ENCODE results near the gene PCYOX1L.
A peak's percentile ranks its signal among the peaks of the same experiment; 100 is the strongest.

The PCYOX1L gene

DNA sequence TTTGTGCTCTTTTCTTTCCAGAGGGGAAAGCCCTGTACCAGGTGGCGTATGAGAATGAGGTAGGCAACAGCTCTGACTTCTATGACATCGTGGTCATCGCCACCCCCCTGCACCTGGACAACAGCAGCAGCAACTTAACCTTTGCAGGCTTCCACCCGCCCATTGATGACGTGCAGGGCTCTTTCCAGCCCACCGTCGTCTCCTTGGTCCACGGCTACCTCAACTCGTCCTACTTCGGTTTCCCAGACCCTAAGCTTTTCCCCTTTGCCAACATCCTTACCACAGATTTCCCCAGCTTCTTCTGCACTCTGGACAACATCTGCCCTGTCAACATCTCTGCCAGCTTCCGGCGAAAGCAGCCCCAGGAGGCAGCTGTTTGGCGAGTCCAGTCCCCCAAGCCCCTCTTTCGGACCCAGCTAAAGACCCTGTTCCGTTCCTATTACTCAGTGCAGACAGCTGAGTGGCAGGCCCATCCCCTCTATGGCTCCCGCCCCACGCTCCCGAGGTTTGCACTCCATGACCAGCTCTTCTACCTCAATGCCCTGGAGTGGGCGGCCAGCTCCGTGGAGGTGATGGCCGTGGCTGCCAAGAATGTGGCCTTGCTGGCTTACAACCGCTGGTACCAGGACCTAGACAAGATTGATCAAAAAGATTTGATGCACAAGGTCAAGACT, 10.3 kb downstream of the PCYOX1L start:
- no peak for DNase-seq (ENCODE audit: low read depth in 2 of 2)

DNA sequence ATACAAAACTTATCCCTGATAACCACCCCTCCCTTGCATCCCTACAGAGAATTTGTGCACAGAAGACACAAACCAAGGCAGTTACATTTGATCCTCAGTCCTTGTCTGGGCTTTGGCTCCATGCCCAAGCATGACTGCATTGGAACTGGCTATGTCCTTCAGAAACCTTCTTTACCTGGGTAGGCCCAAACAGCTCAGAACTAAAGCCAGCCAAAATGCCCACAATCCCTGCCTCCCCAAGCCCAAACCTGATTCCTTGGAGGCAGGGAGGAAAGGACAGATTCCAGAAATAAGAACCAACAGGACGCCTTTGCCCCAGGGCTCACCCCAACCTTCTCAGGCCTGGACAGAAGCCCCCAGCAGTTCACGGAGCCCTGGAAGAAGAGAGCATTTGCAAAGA, 13.0 kb downstream of the PCYOX1L start:
- DNase-seq (ENCODE audit: low read depth in 2 of 2): no peak

DNA sequence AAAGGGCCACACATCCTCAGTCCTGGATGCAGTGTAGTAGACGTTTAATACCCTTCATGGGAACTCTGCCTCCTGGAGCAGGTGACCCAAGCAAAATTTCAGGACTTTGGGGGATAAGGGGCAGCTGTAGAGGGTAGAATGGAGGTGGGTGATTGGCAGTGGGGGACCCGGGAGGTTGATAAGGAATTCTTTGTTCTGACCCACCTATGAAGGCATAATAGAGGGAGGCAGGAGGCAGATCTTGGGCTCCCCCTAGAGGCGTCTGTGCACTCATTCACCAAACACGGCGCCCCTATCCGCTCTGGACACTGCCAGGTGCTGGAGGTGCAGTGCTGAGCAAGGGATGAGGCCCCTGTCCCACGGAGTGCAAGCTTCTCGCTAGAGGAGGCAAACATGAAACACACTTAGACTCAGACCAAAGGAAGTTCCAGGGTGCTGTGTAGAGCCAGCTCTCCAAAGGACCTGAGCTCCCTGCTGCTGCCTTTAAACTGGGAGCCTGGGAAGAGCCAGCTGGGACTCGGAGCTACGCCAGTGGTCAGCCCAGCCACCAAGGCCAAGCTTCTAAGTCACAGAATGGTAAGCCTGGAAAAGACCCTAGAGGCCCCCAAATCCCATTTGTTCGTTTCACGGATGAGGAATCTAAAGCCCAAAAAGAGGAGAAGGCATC, 13.6 kb downstream of the PCYOX1L start:
- DNase-seq (ENCODE audit: low read depth in 2 of 2): peak; percentile 51 to 68

DNA sequence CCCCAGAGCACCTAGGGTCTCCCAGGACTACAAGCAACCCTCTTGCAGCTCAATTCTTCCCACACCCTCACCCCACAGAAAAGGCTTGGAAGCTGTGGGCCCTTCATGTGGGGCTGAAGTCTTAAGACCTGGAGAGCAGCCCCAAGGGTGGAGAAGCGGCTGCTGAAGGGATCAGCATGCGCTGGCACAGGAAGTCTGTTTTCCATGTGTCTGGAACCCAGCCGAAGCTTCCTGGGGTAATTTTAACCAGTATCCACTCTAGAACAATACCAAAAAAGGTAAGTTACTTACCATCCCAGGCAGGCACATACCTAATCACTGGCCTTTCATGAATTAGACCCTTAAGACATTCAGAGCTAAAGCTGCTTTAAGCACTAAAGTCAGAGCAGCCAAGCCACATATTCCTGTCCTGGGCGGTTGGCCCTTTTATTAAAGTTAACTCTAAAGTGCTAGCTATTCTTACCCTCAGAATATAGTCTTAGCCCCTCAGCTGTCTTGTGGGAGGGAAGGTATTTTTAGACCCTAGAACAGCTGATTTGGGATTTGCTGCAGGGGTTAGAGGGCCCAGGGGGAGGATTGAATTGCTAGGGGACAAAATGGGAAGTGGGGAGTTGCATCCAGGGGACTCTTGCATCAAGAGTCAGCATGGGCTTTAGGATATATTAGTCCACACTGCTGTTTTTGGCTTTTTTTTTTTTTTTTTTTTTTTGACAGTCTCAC, 14.4 kb downstream of the PCYOX1L start:
- no peak for DNase-seq (ENCODE audit: low read depth in 2 of 2)

DNA sequence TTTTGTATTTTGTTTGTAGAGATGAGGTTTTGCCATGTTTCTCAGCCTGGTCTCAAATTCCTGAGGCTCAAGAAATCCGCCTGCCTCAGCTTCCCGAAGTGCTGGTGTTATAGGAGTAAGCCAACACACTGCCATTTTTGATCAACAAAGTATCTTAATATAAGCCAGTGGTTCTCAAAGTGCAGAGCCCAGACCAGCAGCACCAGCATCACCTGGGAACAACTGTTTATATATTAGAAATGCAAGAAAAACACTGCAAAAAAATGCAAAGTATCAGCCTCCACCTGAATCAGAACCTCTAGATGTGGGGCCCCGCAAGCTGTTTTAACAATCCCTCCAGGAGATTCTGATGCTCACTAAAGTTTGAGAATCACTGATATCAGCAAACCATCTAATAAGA, 15.1 kb downstream of the PCYOX1L start:
- DNase-seq (ENCODE audit: low read depth in 2 of 2): no peak

DNA sequence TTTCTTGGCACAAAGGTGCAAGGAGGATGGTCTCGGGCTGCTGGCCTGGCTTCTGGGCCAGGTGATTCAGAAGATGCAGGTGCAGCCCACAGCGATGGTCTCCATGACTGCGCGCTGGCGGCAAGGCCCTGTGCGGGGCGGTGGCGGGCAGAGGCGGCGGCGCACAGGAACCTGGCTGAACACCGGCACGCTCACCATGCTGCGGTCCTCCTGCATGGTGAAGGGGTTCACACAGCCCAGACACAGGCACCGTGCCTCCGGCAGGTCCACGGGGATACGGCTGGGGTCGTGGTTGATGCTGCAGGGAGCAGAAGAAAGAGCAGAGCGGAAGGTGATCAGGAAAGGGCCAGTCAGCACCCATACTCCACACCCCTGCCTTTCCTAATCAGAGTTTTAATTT, 16.5 kb downstream of the PCYOX1L start:
- no peak for DNase-seq (ENCODE audit: low read depth in 2 of 2)

DNA sequence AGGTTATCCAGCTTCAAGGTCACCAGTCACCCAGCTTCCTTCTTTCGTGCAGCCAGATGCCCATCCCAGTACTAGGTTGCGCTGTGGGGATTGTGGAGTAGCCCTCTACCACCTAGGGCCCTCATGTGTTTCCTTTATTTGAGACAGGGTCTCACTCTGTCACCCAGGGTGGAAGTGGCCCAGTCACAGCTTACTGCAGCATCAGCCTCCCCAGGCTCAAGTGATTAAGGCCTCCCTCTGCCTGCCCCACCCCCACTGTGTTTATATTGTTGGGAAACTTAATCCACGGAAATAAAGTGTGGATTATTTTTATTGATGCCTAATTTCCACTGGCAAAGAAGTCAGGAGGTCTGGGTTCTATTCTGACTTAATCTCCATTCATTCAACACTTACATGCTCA, 17.0 kb downstream of the PCYOX1L start:
- DNase-seq (ENCODE audit: low read depth in 2 of 2): no peak

DNA sequence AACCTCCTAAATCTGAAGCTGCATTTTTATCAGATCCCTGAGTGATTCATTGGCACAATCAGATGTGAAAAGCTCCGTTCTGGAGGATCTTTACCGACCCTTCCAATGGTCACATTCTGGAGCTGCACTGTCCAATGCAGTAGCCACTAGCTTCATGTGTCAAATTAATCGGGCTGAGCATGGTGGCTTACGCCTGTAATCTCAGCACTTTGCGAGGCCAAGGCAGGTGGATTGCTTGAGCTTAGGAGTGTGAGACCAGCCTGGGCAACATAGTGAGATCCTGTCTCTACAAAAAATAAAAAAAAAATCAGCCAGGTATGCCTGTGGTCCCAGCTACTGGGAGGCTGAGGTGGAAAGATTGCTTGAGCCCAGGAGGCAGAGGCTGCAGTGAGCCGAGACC, 17.6 kb downstream of the PCYOX1L start:
- no peak for DNase-seq (ENCODE audit: low read depth in 2 of 2)

DNA sequence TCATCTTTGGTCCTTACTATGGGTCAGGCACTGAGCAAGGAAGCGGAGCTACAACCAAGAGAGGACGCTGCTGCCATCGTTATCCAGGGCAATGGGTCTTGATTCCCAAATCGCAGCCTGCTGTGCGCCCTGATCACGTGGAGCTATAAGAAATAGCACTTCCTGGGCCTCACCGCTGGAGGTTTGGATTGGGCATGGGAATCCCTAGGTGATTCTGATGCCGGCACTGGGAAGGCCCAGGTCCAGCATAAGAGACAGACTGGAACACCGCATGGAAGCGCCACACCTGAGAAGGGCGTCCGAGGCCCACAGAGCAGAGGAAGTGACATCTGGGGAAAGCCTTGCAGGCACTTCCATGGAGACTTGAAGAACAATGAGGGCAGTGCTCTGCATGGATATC, 18.3 kb downstream of the PCYOX1L start:
- DNase-seq (ENCODE audit: low read depth in 2 of 2): no peak

DNA sequence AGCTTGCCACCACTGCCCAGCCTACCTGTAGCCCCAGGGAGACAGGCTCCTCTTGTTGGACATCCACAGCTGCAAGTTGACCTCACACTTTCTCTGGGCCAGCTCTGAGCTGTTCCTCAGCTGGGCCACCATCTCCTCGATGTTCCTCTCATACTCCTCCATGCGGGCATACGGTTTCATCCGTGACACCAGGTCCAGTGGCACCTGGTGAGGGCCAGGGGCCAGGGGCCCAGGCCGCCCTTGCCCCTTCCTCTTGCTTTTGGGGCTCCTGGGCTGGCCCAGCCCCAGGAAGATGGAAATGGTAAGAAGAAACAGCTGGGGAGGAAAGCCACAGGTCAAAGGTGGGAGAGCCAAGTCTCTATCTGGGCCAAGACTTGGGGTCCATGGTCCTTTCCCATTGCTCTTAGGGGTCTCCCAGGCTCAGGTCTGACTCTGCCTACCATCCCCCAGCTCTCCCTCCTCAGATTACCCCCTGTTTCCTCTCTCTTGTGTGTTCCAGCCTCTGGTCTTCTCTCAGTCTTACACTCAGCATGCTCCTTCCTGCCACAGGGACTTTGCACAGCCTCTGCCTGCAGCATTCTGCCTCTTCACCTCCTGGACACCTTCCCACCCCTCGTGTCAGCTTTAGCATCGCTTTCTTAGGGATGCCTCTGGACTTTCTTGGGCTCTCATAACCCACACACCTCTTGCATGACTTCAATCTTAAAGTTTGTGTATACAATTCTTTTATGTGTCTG, 19.0 kb downstream of the PCYOX1L start:
- DNase-seq (ENCODE audit: low read depth in 2 of 2): no peak

DNA sequence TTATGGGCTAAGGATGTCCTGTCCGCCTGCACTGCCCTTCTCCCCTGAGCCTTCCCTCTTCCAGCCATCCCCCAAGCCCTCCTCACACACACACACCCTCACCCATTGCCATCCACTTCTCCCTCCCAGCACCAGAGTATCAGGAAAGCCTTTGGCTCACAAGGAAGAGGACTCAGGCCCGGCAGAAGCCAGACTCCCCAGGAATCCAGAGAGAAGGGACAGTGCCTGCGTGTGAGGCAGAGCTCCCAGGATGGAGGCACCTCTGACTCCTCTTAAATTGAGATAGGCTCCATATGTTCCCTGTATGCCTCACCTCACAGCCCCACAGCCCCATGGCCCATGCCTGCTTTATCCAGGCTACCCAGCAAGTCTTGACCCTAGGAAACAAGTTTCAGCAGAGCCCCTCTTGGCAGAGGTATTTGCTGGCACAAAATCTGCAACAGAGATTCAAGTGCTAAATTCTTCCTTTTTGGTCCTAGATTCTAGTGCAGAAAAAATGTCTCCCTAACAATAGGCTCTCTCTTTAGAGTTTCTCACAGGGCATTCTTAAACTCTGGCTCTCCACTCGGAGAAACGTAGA, 20.5 kb downstream of the PCYOX1L start:
- no peak for DNase-seq (ENCODE audit: low read depth in 2 of 2)

DNA sequence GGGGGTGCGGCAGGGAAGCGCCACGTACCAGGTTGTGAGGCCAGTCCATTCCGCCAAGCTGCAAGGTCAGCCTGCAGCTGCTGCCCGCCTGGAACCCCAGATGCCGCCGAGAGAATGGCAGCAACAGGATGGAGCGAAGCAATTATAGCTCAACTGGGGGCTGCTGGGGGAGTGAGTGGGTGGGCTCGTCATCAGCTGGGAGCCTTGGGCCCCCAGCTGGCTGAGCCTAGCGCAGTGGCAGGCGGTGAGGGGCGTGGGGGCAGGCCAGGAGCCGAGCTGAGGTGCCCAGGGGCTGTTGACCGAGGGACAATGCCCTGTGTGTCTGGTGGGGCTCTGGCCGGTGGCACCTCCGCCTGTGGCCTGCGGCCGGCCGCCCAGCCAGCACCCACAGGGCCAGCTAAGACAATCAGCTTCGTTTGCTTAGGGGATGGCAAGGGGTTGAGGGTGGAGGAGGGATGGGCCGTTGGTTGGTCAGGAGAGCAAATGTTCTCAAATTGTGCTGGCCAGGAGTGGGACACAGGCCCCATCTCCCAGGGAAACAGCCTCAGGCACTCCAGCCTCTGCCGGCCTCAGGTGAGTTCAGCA, 21.4 kb downstream of the PCYOX1L start, which contains the start of gene IL17B:
Gene IL17B (minus strand): TSS at position 116 of the 585 bp plus-strand sequence. CDS start 67 bp downstream, at position 49.
- DNase-seq (ENCODE audit: low read depth in 2 of 2): no peak

DNA sequence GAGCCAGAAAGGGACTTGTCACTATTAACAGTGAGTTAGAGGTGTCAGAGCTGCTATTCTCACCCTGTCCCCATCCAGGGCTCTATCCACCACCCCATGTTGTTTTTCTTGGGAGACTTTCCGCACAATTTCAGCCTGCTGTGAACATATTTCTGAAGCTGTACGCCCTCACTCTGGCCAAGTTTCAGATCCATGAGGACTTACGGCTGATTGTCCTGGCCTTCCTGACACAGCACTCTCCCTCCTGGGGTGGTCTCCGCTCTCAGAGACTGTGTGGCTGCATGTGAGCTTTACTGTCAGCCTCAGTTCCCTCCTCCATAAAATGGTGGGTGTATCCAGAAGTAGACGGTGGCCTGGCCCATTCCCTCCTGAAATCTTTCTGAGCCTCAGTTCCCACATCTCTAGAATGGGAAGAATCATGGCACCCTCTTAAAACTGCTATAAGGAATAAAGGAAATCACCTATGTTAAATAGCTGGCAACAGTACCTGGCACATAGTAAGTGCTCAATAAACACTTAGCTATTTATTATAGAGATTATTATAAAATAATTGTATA, 22.1 kb downstream of the PCYOX1L start:
- no peak for DNase-seq (ENCODE audit: low read depth in 2 of 2)

DNA sequence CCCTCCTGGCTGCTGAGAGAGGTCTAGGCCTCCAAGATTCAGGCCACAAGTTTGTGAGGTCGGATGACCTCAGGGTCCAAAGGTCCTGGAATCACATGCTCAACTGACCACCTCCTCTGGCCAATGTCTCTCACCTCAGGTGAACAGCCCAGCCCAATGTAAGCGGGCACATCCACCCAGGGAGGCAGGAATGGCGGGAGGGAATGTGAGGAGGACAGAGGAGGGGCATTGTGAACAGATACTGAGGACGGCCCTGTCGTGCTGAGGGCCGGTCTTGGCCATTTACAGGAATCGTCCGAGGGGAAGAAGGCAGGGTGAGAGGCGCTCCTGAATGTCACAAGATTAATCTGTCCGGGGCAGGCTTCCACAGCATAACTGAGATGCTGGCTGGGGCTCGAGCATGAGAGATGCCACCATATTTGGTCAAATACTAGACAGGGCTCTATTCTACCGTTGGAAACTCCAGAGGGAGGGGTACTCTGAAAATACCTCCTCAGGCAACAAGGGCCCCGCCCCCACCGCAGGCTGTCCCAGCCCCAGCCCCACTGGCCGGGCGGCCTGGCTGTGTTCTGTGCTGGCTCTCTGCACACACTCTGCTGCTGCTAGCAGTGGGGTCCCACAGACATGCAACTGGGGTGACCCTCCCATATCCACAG, 22.7 kb downstream of the PCYOX1L start:
- no peak for DNase-seq (ENCODE audit: low read depth in 2 of 2)

DNA sequence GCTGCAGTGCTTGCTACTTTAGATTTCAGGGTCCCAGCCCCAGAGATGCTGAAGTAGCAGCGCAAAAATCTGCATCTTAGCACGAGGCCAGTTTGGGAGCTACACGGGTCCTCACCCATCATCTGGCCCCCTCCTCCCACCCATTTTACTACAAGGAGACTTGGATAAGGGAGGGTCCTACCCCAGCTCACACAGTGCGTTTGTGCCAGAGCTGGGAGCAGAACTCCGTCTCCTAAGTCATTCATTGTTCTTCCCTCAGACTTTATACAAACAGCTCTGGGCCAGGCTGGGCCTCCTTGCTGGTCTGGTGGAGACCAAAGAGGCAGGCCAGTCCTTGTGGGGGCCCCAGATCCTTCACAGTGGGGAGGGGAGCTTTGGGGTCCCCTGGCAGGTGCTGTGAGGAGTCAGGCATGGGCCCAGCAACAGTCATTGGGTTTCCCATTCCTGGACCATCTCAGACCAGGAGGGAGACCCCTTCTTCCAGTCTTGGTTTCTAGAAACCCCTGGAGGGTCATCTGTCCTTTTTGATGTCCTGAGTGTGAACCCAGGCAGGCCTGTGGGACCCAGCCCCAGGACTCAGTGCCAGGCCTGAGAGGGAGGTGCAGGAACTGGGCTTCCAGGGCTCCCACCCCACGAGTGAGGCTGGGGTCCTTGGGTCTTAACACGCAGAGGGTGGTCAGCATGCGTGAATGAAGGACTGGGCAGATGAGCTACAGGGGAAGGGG, 23.6 kb downstream of the PCYOX1L start:
- no peak for DNase-seq (ENCODE audit: low read depth in 2 of 2)

DNA sequence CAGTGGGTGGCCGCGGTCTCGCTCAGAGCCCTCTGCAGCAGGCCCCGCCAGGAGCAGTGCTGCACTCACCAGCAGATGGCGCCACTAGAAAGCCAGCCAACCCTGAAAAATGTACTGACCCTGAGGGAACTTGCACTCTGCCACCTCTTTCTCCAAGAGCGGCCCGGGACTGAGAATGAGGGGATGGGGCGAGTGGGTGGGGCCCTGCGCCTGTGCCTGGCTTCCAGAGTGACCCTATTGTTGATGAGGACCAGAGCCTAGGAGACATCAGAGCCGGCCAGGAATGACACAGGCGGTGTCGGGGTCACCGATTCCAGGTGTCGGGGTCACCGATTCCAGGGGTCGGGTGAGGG, 24.1 kb downstream of the PCYOX1L start:
- DNase-seq (ENCODE audit: low read depth in 2 of 2): peak; percentile 70 to 75

DNA sequence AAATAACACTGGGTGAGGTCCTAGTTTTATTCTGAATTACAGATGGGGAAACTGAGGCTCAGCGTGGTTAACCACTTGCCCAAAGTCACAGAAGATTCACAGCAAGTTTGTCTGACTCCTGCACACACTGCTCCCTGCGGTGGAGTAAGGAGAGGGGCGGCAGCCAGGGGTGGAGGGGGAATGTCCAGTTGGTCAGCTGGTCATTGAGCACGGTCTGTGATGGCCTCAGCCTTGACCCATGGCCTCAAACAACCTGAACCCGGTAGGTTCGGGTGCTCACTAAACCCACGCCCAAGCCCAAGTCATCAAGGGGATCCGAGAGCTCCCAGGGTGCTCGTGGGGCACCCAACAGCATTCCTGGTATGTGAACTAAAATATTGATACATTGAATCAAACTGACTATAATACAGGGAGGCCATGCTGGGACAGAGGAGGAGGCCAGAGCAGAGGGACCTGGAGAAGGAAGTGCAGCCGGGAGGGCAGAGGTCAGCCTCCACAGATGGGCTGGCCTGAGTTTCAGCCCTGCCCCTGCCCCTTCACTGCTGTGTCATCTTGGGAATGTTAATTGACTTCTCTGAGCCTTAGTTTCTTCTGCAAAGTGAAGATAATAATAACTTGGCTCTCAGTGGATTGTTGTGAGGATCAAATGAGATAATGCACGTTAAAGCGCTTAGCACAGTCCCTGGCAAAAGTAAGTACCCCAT, 24.8 kb downstream of the PCYOX1L start:
- no peak for DNase-seq (ENCODE audit: low read depth in 2 of 2)

DNA sequence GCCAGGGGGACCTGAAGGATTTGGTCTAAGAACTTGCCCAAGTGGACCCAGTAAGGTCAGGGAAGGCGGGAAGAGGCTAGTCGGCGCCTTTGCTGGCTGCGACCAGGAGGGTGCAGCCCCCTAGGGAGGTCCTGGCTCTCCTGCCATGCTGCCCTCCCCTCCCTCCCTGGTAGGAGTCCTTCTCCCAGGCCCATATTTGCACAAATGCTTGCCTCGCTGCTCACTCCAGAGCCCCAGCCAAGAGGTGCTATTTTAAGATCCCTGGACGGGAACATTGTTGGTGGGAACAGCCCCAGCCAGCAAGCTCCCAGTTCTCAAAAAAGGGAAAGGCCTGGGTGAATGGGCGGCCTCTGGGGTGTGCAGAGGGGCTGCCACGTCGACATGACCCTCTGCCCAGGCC, 25.6 kb downstream of the PCYOX1L start:
- no peak for DNase-seq (ENCODE audit: low read depth in 2 of 2)

DNA sequence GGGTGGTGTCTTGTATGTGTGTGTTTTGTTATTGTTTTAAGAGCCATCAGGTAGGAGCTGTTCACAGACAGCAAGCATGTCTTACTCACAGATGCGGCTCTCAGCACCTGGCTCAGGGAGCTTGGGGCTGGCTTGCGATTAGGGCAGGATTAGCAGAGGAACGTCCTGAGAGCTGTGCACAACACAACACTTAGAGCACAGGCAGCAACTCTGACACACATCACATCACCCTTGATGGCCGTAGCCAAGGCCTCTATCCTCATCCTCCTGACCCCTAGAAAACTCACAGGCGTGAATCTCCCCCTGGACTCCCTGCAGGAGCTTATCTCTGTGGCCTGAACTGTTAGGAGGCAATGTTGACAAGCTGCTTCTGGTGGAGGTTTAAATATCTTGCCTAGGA, 28.3 kb downstream of the PCYOX1L start:
- DNase-seq (ENCODE audit: low read depth in 2 of 2): no peak
